Tibial artery (tissue), 4 donors: ENCODE measurements around the gene CFAP91.

ENCODE experiments used
- DNase-seq, 2 donors: peaks; one replicate each; pipeline ENCODE4 v3.0.0-alpha.2; 2019
- H3K27ac ChIP-seq, 2 donors: fragments of 200-600 bp; sonication (generic) in 1 of 2; 1 replicate in 1 of 2; 2 replicates in 1 of 2; pipeline ENCODE4 v1.5.1; 2018 to 2019; ENCODE audit warnings: mild to moderate bottlenecking in 1 of 2
- H3K27me3 ChIP-seq, 2 donors: fragments of 200-600 bp; sonication (generic) in 1 of 2; one replicate each; pipeline versions ENCODE4 v1.5.1 to v1.6.0; 2016 to 2019
- H3K36me3 ChIP-seq, 3 donors: fragments of 200-600 bp; sonication (generic) in 2 of 3; one replicate each; pipeline ENCODE4 v1.5.1; 2016 to 2019; ENCODE audit warnings: mild to moderate bottlenecking in 2 of 3
- H3K4me1 ChIP-seq, 4 donors: fragments of 200-600 bp; sonication (generic) in 2 of 4; 1 replicate in 3 of 4; 2 replicates in 1 of 4; pipeline ENCODE4 v1.5.1; 2016 to 2019
- H3K4me3 ChIP-seq, 2 donors: fragments of 200-600 bp; sonication (generic) in 1 of 2; 1 replicate in 1 of 2; 2 replicates in 1 of 2; pipeline ENCODE4 v1.5.1; 2018 to 2019; ENCODE audit warnings: mild to moderate bottlenecking in 2 of 2
- H3K9me3 ChIP-seq, 3 donors: fragments of 200-600 bp; sonication (generic) in 1 of 3; one replicate each; pipeline ENCODE4 v1.5.1; 2016 to 2019
- intact Hi-C: fragments of 100-400 bp; cut with DNase I; formaldehyde crosslinking; loops from one replicate; pipeline ENCODE4 v1.15.0; 2023; ENCODE audit warnings: low total_unique reads
- TF ChIP-seq, protein P1 (sequence below), 2 experiments: fragments of 200-600 bp in 1 of 2; fragments of 450-650 bp in 1 of 2; IDR thresholded peaks; one replicate each; pipeline ENCODE4 v1.5.1; 2017 to 2019; ENCODE audit warnings: antibody characterized with exemption in 2 of 2, mild to moderate bottlenecking in 1 of 2, moderate library complexity in 1 of 2

The CFAP91 gene

DNA sequence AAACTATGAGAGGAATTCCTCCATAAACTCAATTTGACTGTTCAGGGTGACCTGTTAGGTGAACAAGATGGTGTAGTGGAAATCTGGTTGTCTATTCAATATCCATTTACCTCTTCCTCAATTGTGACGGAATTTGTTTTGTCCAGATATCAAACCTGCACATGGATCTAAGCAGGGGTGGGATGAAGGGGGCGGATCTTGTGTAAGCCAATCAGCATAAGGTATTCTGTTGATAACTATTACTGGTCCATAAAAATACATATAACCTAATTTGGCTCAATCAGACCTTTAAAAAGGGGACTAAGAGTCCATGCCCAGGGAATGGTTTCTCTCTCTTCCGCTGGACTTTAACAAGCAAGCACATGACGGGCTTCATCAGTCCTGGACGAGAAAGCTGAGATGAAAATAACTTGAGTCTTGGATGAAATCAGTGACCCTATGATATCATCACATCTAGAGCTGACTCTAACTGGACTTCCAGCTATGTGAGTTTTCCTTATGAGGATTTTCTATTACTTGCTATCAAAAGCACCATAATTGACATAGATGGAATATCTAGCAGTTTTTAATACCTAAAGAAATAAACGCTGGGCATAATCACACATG, 36.8 kb upstream of the CFAP91 start:
- peaks cover 0 to 20% (median 3%) of the 10 kb centered on the region in 3 donors for H3K36me3 ChIP-seq
- H3K4me3 ChIP-seq, result no peak overlapping the region
- no peak for DNase-seq
- H3K27ac ChIP-seq, result no peak overlapping the region
- H3K27me3 ChIP-seq, result no peaks in the 10 kb centered on the region
- no peaks in the 10 kb centered on the region for H3K9me3 ChIP-seq
- TF ChIP-seq, protein P1, sequence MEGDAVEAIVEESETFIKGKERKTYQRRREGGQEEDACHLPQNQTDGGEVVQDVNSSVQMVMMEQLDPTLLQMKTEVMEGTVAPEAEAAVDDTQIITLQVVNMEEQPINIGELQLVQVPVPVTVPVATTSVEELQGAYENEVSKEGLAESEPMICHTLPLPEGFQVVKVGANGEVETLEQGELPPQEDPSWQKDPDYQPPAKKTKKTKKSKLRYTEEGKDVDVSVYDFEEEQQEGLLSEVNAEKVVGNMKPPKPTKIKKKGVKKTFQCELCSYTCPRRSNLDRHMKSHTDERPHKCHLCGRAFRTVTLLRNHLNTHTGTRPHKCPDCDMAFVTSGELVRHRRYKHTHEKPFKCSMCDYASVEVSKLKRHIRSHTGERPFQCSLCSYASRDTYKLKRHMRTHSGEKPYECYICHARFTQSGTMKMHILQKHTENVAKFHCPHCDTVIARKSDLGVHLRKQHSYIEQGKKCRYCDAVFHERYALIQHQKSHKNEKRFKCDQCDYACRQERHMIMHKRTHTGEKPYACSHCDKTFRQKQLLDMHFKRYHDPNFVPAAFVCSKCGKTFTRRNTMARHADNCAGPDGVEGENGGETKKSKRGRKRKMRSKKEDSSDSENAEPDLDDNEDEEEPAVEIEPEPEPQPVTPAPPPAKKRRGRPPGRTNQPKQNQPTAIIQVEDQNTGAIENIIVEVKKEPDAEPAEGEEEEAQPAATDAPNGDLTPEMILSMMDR (IDR thresholded peaks at IDR 0.05), result no peak
- intact Hi-C loops, result no loop called here
- H3K4me1 ChIP-seq, result peaks cover 0 to 18% (median 2%) of the 10 kb centered on the region in 4 donors

DNA sequence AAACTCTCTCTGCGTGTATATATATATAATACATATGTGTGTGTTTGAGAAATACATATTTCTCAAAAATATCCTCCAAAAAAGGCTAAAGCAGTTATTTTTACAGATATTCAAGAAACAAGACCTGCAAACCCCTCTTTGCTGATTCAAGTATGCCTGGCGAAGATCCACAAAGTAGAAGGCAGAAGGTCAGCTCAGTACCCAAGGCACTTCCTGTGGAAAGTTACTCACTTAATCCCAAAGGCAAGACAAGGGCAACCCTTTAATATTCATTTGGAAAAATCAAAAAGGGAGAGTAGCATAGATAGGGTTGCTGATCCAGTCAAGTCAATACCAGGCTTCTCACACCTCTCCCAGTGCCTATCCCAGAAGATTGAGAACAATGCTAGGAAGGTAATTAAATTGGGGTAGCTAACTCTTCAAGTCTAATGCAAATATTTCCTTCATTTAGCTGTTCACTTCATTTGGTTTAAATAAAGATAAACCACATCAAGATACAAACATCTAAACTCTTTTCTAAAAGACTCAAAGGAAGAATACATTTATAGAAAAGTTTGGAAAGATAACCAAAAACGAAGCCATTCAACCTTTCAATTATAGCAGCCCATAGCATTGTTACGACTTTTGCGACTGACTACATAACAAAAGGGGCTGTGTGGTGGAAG, 32.8 kb upstream of the CFAP91 start:
- TF ChIP-seq, protein P1 (IDR thresholded peaks at IDR 0.05), result no peak
- Histone ChIP-seq H3K36me3 (peaks cover 12 to 55% (median 34%) of the 10 kb centered on the region in 3 donors), H3K27ac (peak overlapping the region in 1 of 2 donors; percentile 16)

DNA sequence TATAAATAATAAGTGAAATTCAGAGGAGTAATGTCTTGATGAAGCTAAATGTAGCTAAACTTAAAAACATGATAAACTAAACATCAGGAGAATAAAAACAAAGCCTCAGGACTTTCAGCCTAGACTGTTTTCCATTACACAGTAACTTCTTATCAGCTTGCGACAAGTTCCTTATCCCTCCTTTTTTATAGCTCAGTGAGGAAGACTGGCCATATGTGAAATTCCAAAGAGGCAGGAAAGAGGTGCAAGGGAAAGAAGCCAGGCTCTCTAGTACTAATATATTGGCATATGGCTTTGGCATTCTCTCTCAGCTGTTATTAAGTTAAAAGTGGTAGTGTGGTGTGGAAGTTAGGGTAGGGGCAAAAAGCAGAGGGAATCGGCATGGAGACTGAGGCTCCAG, 30.0 kb upstream of the CFAP91 start:
- Histone ChIP-seq H3K27ac (no peak overlapping the region), H3K9me3 (no peaks in the 10 kb centered on the region), H3K4me1 (peaks cover 0 to 23% (median 8%) of the 10 kb centered on the region in 4 donors), H3K4me3 (no peak overlapping the region), H3K36me3 (peaks cover 13 to 57% (median 34%) of the 10 kb centered on the region in 3 donors), H3K27me3 (no peaks in the 10 kb centered on the region)
- intact Hi-C loops, result loop anchor here (10.0 kb wide), 1 partner anchor 178 kb away; the partner anchor contains the start of gene TIMMDC1
- DNase-seq, result no peak
- TF ChIP-seq, protein P1 (IDR thresholded peaks at IDR 0.05), result no peak

More for the DNA sequence above, 32.8 kb upstream of the CFAP91 start:
- H3K4me1 ChIP-seq, result peaks cover 0 to 8% (median 2%) of the 10 kb centered on the region in 4 donors
- no peaks in the 10 kb centered on the region for H3K9me3 ChIP-seq
- intact Hi-C loops, result loop anchor here (10.0 kb wide), 1 partner anchor 175 kb away; the partner anchor contains the start of gene TIMMDC1
- no peak for DNase-seq
- no peaks in the 10 kb centered on the region for H3K27me3 ChIP-seq
- H3K4me3 ChIP-seq, result no peak overlapping the region

GRCh38 chr3:119673875-119674274, 28.9 kb upstream of the CFAP91 start:
- H3K4me3 ChIP-seq, result no peak overlapping the region
- intact Hi-C loops, result loop anchor here (10.0 kb wide), 1 partner anchor 179 kb away; the partner anchor contains the start of gene TIMMDC1
- peaks cover 13 to 52% (median 34%) of the 10 kb centered on the region in 3 donors for H3K36me3 ChIP-seq
- peaks cover 0 to 25% (median 9%) of the 10 kb centered on the region in 4 donors for H3K4me1 ChIP-seq
- TF ChIP-seq, protein P1 (IDR thresholded peaks at IDR 0.05), result no peak
- H3K9me3 ChIP-seq, result no peaks in the 10 kb centered on the region
- no peaks in the 10 kb centered on the region for H3K27me3 ChIP-seq
- no peak for DNase-seq
- H3K27ac ChIP-seq, result no peak overlapping the region

- no peak for DNase-seq
- Histone ChIP-seq H3K27ac (no peak overlapping the region), H3K4me3 (no peak overlapping the region), H3K4me1 (peaks cover 0 to 18% (median 7%) of the 10 kb centered on the region in 4 donors), H3K9me3 (no peaks in the 10 kb centered on the region), H3K36me3 (peaks cover 13 to 44% (median 34%) of the 10 kb centered on the region in 3 donors), H3K27me3 (no peaks in the 10 kb centered on the region)
- TF ChIP-seq, protein P1 (IDR thresholded peaks at IDR 0.05), result no peak
- intact Hi-C loops, result loop anchor here (5.0 to 10.0 kb wide), 2 partner anchors 181 to 213 kb away; partner anchors contain the start of genes TIMMDC1 and TMEM39A
Observed at GRCh38 chr3:119675188-119675874, 27.5 kb upstream of the CFAP91 start.
